NB4 (cell line): ENCODE data around the gene NXN.
A peak's percentile ranks its signal among the peaks of the same experiment; 100 is the strongest.
"Not testable (repeated sequence)": the region's sequence is repeated elsewhere in the genome, so short reads cannot be mapped to it uniquely, and the experiment has no call there.

Experiments
- DNase-seq: peaks from one replicate; pipeline ENCODE4 v3.0.0; 2010; ENCODE audit warnings: low read depth
- H3K4me3 ChIP-seq: one replicate; pipeline ENCODE4 v1.5.1; 2011; ENCODE audit warnings: mild to moderate bottlenecking, low read depth, low read length, moderate library complexity
- MYC ChIP-seq: IDR thresholded peaks from 2 replicates; pipeline ENCODE4 v1.6.1; 2011; ENCODE audit warnings: low read depth, low read length
- POLR2A ChIP-seq: IDR thresholded peaks from 2 replicates; pipeline ENCODE4 v1.6.1; 2011; ENCODE audit warnings: mild to moderate bottlenecking; ENCODE audit not compliant: insufficient read length; ENCODE audit errors: extremely low read depth
- TF ChIP-seq, protein P1 (sequence below): IDR thresholded peaks from one replicate; pipeline ENCODE4 v1.5.1; 2012; ENCODE audit warnings: low read depth, low read length
- TF ChIP-seq, protein P2 (sequence below): IDR thresholded peaks from 2 replicates; pipeline ENCODE4 v1.6.1; 2011; ENCODE audit warnings: low read depth, low read length

Gene NXN

DNA sequence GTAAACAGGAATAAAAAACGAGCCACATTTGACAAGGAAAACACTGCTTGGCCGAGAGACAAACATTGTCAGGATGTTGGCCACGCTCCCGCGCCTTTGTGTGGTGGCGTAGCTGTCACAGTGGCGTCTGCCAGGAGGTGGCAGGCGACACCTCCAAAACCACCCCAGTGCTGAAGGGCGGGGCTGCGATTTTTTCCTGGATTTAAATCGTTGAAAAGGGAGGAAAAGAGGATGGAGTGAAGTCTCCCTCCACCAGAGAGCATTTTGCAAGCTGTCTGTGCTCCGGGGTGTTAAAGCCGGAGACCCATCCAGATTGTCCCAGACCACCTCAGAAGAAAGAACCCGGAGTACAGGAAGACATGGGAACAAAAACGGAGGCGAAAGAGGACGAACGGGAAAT lies 184.7 kb downstream of the NXN start:
- TF ChIP-seq, protein P1, sequence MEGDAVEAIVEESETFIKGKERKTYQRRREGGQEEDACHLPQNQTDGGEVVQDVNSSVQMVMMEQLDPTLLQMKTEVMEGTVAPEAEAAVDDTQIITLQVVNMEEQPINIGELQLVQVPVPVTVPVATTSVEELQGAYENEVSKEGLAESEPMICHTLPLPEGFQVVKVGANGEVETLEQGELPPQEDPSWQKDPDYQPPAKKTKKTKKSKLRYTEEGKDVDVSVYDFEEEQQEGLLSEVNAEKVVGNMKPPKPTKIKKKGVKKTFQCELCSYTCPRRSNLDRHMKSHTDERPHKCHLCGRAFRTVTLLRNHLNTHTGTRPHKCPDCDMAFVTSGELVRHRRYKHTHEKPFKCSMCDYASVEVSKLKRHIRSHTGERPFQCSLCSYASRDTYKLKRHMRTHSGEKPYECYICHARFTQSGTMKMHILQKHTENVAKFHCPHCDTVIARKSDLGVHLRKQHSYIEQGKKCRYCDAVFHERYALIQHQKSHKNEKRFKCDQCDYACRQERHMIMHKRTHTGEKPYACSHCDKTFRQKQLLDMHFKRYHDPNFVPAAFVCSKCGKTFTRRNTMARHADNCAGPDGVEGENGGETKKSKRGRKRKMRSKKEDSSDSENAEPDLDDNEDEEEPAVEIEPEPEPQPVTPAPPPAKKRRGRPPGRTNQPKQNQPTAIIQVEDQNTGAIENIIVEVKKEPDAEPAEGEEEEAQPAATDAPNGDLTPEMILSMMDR: peak; percentile 18
- TF ChIP-seq MYC: no peak
- H3K4me3 ChIP-seq: no peak overlapping the region

DNA sequence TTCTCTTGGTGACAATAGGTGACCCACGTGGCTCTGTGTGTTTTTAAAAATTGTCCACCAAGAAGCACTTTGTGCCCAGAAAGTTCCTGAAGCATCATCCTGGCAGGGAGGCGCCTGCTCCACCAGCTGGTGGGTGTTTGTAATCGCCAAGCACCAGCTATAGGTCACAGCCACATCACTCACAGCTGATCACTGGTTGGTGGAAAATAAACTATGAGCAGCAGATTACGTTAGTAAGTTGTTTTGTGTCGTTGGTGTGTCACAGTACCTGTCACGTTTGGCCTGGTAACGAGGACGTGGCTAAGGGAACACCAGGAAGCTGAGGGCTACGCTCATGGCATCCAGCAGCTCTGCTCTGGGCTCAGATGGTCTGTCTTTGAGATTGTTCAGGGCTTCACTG lies 187.3 kb downstream of the NXN start:
- H3K4me3 ChIP-seq: no peak overlapping the region
- no peak for DNase-seq
- TF ChIP-seq POLR2A (no peak), MYC (no peak)
- TF ChIP-seq, protein P2, sequence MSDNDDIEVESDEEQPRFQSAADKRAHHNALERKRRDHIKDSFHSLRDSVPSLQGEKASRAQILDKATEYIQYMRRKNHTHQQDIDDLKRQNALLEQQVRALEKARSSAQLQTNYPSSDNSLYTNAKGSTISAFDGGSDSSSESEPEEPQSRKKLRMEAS: no peak
- TF ChIP-seq, protein P1: no peak

More for the DNA sequence above, 184.7 kb downstream of the NXN start:
- DNase-seq: no peak

DNA sequence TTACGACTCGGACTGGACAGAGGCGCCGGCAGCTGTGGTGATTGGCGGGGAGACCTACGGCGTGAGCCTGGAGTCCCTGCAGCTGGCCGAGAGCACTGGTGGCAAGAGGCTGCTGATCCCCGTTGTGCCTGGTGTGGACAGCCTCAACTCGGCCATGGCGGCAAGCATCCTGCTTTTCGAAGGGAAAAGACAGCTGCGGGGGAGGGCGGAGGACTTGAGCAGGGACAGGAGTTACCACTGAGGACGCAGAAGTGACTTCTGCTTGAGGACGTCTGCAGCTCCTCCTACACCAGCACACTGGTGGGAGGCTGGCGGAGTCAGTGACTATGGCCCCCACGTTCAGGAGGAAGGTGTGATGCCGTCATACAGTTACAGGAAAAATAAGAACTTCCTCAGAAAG lies 187.7 kb downstream of the NXN start:
- TF ChIP-seq, protein P1: no peak
- TF ChIP-seq, protein P2: no peak
- TF ChIP-seq MYC (no peak), POLR2A (no peak)
- DNase-seq: no peak
- H3K4me3 ChIP-seq: no peak overlapping the region

DNA sequence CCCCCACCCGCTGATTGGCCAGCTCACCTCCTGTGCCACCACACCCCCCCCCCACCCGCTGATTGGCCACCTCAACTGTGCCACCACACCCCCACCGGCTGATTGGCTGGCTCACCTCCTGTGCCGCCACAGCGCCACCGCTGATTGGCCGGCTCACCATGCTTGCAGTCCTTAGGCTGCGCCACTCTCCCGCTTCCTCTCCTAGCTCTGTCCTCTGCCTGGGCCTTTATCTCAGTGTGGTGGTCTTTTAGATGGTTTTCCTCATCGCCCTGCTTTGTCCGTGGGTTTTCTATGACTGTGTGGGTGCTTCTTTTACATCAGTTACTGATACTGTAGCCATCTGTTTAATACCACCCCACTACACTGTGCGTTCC lies 188.7 kb downstream of the NXN start:
- H3K4me3 ChIP-seq, DNase-seq: not testable (repeated sequence)

DNA sequence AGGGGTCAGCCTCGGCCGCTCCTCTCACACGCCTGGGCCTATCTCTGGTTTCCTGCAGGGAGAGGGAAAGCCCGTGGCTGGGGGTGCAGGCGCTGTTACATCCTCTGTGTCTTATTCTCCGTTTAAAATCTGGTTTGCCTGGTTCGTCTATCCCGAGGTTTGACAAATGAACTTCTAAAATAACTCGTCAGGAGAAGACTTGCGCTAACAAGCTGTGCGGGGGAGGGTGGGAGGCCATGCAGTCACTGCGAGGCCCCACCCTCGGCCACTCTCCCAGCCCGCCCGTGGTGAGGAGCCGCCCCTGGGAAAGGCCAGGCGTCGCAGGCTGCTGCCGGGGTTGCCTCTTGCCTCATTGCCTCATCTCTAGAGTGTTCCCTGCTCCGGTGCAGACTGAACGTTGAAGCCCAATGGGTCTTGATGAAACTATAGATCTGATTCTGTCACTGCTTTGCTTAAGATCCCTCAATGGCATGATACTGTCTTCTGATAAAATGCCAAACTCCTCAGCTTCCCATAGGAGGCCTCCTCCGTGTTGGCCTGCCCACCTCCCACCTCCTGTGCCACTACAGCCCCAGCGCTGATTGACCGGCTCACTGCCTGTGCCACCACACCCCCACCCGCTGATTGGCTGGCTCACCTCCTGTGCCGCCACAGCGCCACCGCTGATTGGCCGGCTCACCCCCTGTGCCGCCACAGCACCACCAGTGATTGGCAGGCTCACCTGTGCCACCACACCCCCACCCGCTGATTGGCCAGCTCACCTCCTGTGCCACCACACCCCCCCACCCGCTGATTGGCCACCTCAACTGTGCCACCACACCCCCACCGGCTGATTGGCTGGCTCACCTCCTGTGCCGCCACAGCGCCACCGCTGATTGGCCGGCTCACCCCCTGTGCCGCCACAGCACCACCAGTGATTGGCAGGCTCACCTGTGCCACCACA lies 189.4 kb downstream of the NXN start:
- H3K4me3 ChIP-seq, DNase-seq: not testable (repeated sequence)

DNA sequence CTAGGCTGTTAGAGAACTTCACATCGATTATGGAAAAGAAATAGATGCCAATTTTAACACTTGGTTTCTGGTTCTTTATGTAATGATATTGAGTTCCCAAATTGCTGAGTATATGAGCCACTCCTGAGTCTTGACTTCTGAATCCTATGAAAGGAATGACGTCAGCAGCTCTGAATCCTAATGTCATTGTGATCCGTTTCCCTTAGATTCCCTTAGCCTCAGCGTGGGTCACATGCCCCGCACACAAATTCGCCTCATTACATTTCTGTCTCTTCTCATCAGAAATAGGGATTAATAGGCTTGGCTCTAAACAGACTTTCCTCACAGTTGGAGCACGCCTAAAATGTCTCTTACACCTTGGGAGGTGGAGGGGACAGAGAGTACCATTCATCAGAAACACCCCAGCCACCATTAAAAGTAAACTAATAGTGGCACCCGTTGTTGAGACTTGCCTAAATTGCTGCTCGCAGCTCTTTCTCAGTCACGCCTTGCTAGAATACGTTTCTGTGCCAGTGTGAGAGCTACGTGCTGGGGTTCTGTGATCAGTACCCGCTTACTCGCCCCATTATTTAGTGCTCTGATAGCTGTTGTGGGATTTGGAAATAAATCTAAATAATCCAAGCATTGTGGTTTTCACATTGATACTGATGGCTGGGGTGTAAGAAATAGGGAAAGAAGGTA lies 190.3 kb downstream of the NXN start:
- DNase-seq: no peak
- no peak overlapping the region for H3K4me3 ChIP-seq
- no peak for TF ChIP-seq POLR2A
- TF ChIP-seq, protein P1: no peak
- TF ChIP-seq, protein P2: no peak
- no peak for TF ChIP-seq MYC

DNA sequence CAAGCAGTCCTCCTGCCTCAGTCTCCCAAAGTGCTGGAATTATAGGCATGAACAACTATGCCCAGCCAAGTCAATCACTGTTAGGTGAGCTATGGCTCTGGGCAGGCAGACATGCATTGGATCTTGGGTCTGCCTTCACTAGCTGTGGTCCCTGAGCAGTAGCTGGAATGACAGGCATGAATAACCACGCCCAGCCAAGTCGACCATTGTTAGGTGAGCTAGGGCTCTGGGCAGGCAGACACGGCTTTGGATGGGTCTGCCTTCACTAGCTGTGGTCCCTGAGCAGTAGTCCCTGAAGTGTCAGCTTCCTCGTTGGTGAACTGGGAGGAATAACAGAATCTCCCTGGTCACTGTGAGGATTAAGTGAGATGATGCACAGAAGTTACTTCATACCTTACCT lies 191.0 kb downstream of the NXN start:
- TF ChIP-seq, protein P2: no peak
- TF ChIP-seq POLR2A (no peak), MYC (no peak)
- TF ChIP-seq, protein P1: no peak
- no peak overlapping the region for H3K4me3 ChIP-seq
- DNase-seq: no peak
